GM21526 (cell line): ENCODE results near the gene PSMA3.
"Not testable (repeated sequence)": the region's sequence is repeated elsewhere in the genome, so short reads cannot be mapped to it uniquely, and the experiment has no call there.

Experiments
- ATAC-seq: cut with Tn5 transposase; IDR thresholded peaks from one replicate; pipeline ENCODE4 v1.9.1; 2021; ENCODE audit warnings: moderate library complexity; ENCODE audit not compliant: unreplicated experiment, low FRiP score

PSMA3 gene

DNA sequence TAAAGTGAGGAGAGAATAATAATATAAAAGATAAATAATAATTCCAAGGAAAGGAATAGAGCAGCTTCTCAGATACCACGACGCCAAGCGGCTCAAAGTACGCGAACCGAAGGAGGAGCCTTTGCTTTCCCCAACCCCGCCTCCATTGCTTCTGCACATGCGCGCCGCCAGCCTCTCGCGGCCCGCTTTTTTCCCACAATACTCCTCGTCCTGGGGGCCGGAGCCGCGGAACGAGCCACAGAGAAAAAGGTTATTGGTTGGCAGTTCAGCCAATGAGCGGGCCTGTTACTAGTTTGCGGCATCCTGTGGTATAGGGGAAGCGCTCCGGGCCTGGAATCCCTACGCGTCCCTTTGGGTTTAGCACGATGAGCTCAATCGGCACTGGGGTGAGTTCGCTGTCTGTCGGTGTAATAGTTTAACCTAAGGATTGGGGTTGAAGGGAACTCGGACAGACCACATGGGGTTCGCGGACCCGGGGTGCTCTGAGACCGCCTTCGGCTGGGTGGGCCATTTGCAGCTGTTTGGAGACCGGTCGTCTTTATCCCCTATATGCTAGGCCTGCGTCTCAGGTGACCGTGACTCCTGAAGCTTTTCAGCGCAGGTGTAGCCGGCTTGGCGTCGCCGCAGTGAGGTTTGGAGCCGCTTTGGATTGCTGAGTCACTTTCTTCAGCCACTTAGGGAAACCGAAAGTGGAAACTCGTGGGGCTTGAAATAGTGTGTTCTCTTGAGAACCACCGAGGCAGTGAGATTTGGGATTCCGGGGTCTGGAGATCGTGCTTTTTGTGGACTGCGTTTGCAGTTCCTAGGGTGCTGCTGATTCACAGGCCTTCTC is at the start of gene PSMA3:
PSMA3 (plus strand) TSS at position 288 of the 832 bp plus-strand sequence; CDS start at position 366, 78 bp downstream.
- peak; percentile 87 for ATAC-seq

DNA sequence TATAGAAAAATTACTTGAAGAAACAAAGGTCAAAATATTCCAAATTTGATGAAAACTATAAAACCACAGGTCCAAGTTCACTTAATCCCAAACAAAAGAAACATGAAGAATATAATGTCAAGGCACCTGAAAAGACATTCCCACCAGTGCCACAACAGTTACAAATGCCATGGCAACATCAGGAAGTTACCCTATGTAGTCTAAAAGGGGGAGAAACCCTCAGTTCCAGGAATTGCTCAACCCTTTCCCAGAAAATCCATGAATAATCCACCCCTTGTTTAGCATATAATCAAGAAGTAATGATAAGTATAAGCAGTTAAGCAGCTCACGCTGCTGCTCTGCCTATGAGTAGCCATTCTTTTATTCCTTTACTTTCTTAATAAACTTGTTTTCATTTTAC is 48.4 kb upstream of the PSMA3 start:
- no peak for ATAC-seq

DNA sequence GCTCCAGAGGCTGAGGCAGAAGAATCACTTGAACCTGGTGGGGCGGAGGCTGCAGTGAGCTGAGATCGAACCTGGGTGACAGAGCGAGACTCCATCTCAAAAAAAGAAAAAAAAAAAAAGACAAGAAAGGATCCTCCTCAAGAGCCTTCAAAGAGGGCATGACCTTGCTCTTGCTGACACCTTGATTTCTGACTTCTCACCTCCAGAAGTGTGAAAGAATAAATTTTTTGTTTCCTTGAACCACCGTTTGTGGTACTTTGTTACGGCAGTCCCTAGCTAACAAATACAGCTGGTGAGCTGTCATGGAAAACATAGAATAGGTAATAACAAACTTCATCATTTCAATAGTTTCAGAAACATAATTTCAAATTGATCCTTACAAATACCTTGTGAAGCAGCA is 46.6 kb upstream of the PSMA3 start:
- no peak for ATAC-seq

DNA sequence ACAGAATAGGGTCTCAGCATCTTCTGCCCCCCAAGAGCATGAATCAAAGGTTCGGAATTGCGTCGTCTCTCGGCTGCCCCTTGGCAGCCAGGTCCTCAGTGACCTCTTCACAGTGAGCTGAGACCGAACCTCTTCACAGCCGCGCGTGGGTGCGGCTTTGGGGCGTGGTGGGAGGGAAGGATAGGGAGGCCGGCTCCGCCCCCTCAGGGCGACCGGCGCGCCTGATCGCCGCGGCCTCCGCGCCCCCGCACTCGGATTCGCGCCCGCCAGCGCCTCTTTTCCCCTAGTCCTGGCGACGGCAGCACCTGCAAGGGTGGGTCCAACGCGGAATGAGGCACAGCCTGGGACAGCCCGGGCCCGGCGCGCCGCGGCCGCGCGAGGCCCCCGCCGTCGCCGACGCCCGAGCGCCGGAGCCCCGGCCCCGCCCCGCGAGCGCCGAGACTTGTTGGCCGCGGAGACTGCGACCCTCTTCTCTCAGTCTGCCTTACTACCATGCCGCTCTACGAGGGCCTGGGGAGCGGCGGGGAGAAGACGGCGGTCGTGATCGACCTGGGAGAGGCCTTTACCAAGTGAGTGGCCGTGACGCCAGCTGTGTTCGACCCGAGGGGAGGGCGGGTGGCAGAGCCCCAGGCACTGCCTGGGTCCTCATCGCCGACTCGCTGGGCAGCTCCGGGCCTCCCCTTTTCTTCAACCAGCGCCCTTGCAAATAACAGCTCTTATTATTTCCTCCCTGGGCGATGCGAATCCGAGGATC is 44.7 kb upstream of the PSMA3 start, which contains the start of gene ACTR10:
ACTR10 (plus strand) TSS at position 424 of the 754 bp plus-strand sequence; CDS start at position 493, 69 bp downstream.
- peak; percentile 94 for ATAC-seq

DNA sequence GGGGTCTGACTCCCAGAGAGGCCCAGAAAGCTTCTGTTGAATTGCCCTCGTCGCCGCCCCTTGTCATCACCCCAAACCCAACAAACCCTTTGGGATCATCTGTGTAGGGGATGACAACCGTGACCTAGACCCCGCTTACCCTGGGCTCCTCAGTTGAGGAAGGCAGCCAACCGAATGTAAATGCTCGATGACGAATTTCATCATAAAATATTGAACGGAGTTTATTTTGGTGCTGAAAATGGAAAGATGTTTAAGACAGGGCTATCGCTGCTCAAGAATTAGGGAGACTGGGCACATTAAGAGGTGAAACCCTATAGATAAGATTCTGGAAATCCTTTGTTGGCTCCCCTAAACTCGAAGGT is 44.2 kb upstream of the PSMA3 start:
- ATAC-seq, result peak; percentile 27

DNA sequence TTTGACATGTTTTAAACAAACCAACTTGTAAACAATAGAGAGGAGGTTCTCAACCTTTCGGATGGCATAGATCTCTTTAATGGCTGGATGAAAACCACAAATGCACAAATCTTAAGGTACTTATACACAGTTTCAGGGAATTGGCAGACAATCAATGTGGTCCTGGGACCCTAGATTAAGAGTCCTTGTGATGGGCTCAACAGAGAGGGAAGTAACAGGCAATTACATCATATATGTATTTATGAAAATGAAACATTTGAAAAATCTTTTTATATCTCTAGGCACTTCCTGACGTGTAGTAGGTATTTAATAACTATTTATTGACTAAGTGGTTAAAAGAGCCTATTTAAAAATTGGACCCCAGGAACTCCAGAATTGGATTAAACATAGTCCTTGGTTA is 43.8 kb upstream of the PSMA3 start:
- no peak for ATAC-seq

DNA sequence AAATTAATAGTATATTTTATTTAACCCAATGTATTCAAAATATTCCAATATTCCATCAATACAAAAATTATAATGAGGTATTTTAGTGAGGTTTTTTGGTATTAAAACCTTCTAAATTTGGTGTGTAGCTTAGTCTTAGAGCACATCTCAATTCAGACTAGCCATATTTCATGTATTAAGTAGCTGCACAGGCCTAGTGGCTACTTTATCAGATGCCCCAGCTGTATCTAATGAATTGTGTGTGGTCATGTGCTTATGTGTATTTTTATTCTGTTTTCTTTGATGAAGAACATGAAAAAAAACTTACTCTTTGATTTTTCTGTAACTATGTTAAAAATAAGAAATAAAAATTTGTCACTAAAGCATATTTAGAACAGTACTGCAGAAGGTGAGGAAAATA is 31.5 kb upstream of the PSMA3 start:
- no peak for ATAC-seq

DNA sequence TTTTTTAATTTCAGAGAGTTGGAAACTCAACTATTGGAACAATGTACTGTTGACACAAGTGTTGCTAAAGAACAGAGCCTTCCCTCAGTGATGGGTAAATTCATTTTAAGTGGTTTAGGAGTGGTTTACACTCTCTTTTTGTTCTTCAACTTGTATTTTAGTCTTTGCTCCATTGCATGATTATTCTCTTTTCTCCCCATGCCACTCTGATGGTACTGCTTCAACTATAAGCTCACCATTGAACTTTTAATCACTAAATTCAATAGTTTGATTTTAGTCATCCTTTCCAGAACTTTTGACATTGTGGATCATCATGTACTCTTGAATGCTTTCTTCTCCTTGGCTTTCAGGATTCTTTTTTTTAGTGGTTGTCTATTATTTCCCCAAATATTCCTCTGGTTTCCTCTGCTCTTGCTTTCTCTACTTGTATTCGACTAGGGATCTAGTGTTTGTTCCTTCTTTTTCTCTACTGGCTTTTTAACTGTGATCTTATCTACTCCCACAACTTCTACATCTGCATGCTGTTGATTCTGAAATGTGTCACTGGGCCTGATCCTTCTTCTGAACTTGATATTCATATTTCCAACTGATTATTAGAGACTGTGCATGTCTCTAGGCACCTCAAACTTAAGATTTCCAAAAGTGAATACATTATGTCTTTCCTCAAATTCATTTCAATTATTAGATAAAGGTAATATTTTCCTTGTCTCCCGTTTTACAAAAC is 29.3 kb upstream of the PSMA3 start:
- ATAC-seq, result no peak

DNA sequence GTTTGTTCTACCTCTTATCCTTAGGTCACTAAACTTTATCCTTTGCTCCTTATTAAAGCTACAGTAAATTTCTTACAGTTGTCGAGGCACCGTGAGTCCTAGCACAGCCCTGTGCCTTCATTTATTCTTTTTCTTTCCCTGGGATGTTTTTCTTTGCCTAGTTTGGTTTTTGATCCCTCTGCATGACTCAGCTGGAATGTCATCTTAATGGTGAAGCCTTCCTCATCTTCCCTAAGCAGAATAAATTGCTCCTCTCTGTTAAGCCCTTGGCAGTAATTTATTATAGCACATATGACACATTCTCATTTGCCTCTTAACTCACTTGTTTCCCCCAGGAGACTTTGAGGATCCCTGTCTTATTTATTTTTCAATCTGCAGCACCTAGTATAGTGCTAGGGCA is 28.1 kb upstream of the PSMA3 start:
- no peak for ATAC-seq

DNA sequence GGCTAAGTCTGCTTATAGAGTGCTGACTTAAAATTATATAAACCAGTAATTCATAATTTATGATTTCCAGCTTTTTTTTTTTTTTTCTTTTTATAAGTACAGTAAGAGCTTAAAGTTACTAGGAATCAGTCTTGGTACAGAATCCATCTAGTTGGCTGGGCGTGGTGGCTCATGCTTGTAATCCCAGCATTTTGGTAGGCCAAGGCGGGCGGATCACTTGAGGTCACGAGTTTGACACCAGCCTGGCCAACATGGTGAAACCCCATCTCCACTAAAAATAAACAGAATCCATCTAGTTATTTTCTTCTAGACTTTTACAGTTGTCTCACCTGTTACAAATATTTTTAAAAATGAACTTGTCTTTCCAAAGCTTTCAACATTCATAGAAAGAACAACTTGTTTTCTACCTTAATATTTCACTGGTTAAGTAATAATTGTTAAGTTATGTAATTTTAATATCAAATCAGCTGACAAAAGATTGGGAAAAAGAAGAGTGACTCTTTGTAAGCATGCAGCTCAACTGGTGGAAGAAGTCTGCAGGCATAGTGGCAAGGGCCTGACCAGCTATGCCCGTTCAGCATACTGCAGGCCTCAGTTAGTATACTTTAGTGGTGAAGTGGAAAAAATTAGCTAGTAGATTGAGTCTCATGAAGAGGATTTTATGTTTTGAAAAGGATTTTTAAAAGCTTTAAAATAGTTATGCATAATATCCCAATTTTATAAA is 17.4 kb upstream of the PSMA3 start:
- no peak for ATAC-seq

DNA sequence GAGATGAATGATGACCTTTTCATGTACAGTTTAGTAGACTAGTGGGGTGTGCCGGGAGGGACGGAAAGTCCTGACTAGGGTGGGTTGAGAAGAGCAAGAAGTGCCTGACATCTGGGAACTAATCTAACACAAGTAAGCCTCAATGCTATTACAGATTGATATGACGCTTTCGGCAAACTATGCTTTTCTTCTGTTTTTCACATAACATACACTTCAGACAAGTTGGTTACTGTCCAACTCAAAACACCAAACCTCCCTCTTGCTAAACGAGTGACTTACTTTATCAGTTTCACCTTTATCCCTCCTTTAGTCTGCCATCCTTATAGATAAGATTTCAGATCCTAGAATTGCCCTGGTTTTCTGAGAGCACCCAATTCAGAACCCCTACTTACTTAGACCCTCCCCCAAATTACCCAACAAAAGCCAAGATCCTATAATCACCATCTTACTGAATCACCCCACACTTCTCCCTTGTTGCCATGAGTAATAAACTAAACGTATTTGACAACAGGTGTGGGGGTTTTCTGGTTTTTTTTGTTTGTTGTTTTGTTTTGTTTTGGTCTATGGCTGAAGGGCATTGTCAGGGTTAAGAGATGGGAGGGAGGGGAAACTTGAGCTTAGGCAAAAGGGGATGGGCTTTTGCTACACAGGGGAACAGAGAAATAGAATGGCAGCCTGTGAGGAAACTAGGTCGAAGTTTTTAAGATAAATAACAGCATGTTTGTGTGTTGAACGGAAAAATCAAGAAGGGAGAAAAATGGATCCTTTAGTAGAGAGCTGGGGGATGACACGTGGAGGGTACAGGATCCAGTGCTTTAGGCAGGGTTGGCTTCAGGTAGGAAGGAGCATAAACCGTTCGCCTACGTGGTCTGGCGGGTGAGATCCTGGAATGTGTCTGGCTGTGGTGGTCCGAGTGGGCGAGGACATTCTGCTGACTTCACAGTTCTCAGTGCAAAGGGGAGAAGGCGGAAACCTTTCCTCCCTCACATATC is 6.1 kb upstream of the PSMA3 start:
- ATAC-seq, result no peak

DNA sequence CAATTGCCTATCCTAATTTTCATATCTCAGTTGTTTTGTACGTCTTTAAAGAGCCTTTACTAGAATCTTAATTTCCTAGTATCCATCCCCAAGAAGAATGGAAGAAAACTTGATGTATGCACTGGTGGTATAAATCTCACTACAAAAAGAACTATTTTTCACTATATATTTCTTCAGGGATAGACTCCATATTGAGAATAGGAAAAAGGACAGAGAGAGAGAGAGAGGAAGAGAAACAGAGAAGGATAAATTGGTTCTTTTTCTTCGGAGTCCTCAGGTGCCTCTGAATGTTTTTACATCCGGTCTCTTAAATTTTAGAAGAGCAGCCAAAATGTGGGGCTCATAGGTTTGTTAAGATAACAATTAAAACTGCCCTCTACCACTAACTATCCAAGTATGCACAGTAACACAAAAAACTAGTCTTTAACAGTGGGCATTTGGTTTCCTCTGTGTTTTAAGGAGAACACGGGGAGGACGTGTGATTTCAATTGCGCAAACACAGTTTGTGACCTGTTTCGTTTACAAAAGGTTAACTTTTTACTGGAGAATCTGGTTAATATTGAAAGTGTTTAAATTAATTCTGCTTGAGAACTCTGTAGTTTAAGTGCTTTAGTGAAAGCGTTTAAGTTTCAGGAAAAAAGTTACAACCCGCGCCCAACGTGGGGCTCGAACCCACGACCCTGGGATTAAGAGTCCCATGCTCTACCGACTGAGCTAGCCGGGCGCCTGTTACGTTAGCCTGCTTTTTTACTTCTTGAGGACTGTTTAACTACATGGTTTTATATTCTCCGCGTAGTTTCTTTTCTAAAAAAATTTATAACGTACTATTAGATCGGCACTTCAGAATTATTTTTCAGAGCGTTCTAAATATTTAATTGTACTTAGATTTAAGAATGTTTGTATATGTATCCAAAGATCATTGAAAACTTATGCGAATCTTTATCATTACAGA is 5.1 kb upstream of the PSMA3 start:
- ATAC-seq, result no peak

DNA sequence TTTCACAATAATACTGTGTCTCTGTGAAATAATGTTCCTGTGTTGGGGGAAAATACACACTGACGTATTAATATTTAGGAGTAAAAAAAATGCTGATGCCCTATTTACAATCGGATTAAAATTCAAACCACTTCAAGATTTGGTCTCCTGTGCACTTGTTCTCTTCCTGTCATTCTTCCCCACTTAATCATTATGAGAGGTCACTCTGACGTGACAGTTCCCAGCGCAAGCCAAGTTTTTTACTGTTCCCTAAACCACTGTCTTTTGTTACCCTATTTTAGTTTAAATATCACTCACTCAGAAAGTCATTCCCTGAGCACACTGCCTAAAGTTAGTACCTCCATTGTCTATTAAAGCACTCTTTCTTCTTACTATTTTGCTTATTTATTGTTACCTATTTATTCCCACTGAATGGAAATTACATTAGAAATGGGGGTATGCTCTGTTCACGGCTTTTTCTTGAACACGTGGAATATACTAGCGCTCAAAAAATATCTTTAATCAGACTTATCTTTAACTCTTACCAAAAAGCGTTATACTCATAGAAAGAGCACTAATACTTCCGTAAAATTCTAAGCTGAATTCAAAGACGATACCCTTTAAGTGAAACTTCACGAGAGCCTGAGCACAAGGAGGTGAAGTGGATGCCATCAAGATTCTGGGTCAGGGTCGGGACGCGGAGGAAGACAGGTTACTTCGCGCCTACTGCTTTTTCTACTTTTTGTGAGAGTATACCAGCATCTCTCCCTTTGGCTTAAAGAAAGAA is 670 bp upstream of the PSMA3 start:
- peak; percentile 38 for ATAC-seq

DNA sequence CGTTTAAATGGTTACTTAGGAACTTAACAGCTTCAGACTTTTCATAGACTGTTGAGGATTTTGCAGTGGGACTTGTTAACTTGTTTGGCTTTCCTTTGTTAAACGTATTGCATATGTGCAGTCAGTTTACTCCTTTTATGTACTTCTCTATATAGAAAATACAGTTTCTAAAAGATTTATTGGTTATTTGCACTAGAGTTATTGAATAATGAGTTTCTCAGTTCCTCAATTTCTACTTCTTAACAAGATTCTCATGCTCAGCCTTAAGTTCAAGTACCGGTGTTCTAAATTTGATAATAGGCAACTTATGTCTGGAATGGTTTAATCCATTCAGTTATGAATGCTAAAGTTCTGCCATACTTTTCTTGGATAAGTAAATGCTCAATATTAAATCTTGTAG is 919 bp downstream of the PSMA3 start:
- no peak for ATAC-seq

DNA sequence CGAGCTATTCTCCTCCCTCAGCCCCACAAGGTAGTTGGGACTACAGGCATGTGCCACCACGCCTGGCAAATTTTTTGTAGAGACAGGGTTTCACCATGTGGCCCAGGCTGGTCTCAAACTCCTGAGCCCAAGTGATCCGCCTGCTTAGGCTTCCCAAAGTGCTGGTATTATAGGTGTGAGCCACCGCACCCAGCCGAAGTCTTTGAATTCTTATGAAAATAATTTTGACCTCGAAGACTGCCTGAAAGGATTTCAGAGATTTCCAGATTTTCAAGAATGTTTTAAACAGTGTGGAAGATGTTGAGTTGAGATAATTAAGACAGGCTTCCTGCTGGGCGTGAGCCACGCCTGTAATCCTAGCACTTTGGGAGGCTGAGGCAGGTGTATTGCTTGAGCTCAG is 5.0 kb downstream of the PSMA3 start:
- no peak for ATAC-seq

DNA sequence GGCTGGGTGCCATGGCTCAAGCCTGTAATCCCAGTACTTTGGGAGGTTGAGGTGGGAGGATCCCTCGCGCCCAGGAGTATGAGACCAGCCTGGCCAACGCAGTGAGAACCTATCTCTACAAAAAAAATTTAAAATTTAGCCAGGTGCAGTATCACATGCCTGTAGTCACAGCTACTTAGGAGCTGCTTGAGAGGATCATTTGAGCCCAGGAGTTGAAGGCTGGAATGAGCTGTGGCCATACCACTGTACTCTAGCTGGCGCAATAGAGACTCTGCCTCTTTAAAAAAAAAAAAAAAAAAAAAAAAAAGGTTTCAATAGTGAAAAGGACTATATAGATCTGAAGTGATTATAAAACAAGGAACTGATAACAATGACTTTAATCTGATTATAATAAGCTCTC is 13.5 kb downstream of the PSMA3 start:
- ATAC-seq, result no peak

DNA sequence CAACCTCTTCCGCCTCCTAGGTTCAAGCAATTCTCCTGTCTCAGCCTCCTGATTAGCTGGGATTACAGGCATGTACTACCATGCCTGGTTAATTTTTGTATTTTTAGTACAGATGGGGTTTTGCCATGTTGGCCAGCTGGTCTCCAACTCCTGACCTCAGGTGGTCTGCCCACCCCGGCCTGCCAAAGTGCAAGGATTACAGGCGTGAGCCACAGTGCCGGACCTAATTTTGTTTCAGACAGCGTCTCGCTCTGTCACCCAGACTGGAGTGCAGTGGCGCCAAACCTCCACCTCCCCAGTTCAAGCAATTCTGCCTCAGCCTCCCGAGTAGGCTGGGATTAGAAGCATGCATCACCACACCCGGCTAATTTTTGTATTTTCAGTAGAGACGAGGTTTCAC is 17.4 kb downstream of the PSMA3 start:
- ATAC-seq, result not testable (repeated sequence)

DNA sequence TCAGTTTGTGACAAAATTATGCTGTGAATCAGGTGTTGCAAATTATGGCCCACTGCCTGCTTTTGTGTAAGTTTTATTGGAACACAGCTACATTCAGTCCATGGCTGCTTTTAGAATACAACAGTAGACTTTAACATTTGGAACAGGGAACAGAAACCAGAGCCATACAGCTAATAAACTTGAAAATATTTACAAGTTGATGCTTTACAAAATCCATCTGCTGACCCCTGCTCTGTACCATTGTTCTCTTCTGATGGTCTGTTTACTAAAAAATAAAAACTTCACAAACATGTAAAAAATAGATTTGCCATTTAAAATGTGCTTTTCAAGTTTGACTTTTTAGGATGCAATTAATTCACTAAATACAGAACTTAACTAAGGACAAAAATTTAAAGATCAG is 20.8 kb downstream of the PSMA3 start:
- ATAC-seq, result no peak
